GM23338 (cell line): ENCODE results near the gene WDR37.
"Not testable (repeated sequence)": the region's sequence is repeated elsewhere in the genome, so short reads cannot be mapped to it uniquely, and the experiment has no call there.

Experiments
- POLR2AphosphoS5 ChIP-seq: IDR thresholded peaks from 2 replicates; pipeline ENCODE4 v1.6.1; 2016; ENCODE audit warnings: antibody characterized with exemption, low read depth
- STAT1 ChIP-seq: IDR thresholded peaks from one replicate; pipeline ENCODE4 v1.6.1; 2016; ENCODE audit warnings: antibody characterized with exemption; ENCODE audit not compliant: unreplicated experiment
- TF ChIP-seq, protein P1 (sequence below), 2 experiments: fragments of 200-600 bp in 1 of 2; sonication (generic) in 1 of 2; conservative IDR thresholded peaks; 2 replicates each; pipeline versions ENCODE4 v1.5.1 to v1.6.1; 2016 to 2017; ENCODE audit warnings: antibody characterized with exemption in 2 of 2, low read depth in 2 of 2, mild to moderate bottlenecking in 2 of 2, moderate library complexity in 1 of 2
- TF ChIP-seq, protein P2 (sequence below): IDR thresholded peaks from 2 replicates; pipeline ENCODE4 v1.6.1; 2016; ENCODE audit warnings: antibody characterized with exemption
- TF ChIP-seq, protein P3 (sequence below): IDR thresholded peaks from one replicate; pipeline ENCODE4 v1.6.1; 2018; ENCODE audit warnings: antibody characterized with exemption; ENCODE audit not compliant: unreplicated experiment

DNA sequence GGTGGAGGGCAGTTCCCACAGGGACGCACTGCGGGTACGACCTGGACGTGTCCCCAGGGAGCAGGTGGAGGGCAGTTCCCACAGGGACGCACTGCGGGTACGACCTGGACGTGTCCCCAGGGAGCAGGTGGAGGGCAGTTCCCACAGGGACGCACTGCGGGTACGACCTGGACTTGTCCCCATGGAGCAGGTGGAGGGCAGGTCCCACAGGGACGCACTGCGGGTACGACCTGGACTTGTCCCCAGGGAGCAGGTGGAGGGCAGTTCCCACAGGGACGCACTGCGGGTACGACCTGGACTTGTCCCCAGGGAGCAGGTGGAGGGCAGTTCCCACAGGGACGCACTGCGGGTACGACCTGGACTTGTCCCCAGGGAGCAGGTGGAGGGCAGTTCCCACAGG is 17.4 kb upstream of the WDR37 start:
- TF ChIP-seq, protein P1, sequence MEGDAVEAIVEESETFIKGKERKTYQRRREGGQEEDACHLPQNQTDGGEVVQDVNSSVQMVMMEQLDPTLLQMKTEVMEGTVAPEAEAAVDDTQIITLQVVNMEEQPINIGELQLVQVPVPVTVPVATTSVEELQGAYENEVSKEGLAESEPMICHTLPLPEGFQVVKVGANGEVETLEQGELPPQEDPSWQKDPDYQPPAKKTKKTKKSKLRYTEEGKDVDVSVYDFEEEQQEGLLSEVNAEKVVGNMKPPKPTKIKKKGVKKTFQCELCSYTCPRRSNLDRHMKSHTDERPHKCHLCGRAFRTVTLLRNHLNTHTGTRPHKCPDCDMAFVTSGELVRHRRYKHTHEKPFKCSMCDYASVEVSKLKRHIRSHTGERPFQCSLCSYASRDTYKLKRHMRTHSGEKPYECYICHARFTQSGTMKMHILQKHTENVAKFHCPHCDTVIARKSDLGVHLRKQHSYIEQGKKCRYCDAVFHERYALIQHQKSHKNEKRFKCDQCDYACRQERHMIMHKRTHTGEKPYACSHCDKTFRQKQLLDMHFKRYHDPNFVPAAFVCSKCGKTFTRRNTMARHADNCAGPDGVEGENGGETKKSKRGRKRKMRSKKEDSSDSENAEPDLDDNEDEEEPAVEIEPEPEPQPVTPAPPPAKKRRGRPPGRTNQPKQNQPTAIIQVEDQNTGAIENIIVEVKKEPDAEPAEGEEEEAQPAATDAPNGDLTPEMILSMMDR (conservative IDR thresholded peaks at IDR 0.05; ENCODE audit: low read depth in 2 of 2) = not testable (repeated sequence)
- TF ChIP-seq POLR2AphosphoS5, STAT1: not testable (repeated sequence)
- TF ChIP-seq, protein P2, sequence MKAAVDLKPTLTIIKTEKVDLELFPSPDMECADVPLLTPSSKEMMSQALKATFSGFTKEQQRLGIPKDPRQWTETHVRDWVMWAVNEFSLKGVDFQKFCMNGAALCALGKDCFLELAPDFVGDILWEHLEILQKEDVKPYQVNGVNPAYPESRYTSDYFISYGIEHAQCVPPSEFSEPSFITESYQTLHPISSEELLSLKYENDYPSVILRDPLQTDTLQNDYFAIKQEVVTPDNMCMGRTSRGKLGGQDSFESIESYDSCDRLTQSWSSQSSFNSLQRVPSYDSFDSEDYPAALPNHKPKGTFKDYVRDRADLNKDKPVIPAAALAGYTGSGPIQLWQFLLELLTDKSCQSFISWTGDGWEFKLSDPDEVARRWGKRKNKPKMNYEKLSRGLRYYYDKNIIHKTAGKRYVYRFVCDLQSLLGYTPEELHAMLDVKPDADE = not testable (repeated sequence)
- TF ChIP-seq, protein P3, sequence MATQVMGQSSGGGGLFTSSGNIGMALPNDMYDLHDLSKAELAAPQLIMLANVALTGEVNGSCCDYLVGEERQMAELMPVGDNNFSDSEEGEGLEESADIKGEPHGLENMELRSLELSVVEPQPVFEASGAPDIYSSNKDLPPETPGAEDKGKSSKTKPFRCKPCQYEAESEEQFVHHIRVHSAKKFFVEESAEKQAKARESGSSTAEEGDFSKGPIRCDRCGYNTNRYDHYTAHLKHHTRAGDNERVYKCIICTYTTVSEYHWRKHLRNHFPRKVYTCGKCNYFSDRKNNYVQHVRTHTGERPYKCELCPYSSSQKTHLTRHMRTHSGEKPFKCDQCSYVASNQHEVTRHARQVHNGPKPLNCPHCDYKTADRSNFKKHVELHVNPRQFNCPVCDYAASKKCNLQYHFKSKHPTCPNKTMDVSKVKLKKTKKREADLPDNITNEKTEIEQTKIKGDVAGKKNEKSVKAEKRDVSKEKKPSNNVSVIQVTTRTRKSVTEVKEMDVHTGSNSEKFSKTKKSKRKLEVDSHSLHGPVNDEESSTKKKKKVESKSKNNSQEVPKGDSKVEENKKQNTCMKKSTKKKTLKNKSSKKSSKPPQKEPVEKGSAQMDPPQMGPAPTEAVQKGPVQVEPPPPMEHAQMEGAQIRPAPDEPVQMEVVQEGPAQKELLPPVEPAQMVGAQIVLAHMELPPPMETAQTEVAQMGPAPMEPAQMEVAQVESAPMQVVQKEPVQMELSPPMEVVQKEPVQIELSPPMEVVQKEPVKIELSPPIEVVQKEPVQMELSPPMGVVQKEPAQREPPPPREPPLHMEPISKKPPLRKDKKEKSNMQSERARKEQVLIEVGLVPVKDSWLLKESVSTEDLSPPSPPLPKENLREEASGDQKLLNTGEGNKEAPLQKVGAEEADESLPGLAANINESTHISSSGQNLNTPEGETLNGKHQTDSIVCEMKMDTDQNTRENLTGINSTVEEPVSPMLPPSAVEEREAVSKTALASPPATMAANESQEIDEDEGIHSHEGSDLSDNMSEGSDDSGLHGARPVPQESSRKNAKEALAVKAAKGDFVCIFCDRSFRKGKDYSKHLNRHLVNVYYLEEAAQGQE = not testable (repeated sequence)
